Muscle of leg (tissue), 11 donors: ENCODE results near the gene PRKD2. TPM values are rescaled to one million over a fixed set of nuclear protein-coding genes. Genes with fewer than 3 reads are reported as not detected.

Experiments used
- DNase-seq: peaks from one replicate; pipeline ENCODE4 v3.0.0; 2013
- H3K27ac ChIP-seq: one replicate; pipeline ENCODE4 v1.5.1; 2013; ENCODE audit warnings: mild to moderate bottlenecking, low read length, control low read depth
- H3K27me3 ChIP-seq: one replicate; pipeline ENCODE4 v1.6.1; 2013; ENCODE audit warnings: low read length; ENCODE audit not compliant: control insufficient read depth, insufficient read depth
- H3K36me3 ChIP-seq: one replicate; pipeline ENCODE4 v1.6.1; 2013; ENCODE audit warnings: low read length; ENCODE audit not compliant: control insufficient read depth, insufficient read depth
- H3K4me1 ChIP-seq: one replicate; pipeline ENCODE4 v1.6.1; 2013; ENCODE audit warnings: low read length; ENCODE audit not compliant: control insufficient read depth, insufficient read depth
- H3K4me3 ChIP-seq: one replicate; pipeline ENCODE4 v1.5.1; 2013; ENCODE audit warnings: low read length, control low read depth
- H3K9me3 ChIP-seq: replicated peaks from 2 replicates; pipeline ENCODE4 v1.6.1; 2013; ENCODE audit warnings: low read depth, low read length; ENCODE audit not compliant: control insufficient read depth
- WGBS: methylation state at CpG from one replicate; pipeline ENCODE4 v1.1.5; 2013; ENCODE audit warnings: missing lambda C conversion rate; ENCODE audit not compliant: insufficient coverage; 5-methylcytosine and 5-hydroxymethylcytosine counted together
- polyA plus RNA-seq, 8 donors: library from polyadenylated mRNA; unstranded; fragments of 120-200 nt; gene quantifications; one replicate each; pipeline versions ENCODE4 v1.2.1 to v1.2.3, GENCODE V29; 2013; ENCODE audit warnings: inconsistent platforms in 1 of 8, low replicate concordance in 1 of 8; ENCODE audit not compliant: insufficient read length in 8 of 8, insufficient read depth in 1 of 8
- total RNA-seq: library from RNA; stranded (reverse); fragments of 120-200 nt; gene quantifications from one replicate; pipeline ENCODE4 v1.2.4, GENCODE V29; 2013

PRKD2 gene
- total and polyA plus RNA-seq, 9 donors: 12.1 to 29.8 (median 23.9) TPM

- Histone ChIP-seq H3K4me1 (peaks cover 36% of the 10 kb centered on the region), H3K27me3 (no peaks in the 10 kb centered on the region), H3K9me3 (no peaks in the 10 kb centered on the region), H3K4me3 (no peak overlapping the region), H3K27ac (no peak overlapping the region), H3K36me3 (peaks cover 62% of the 10 kb centered on the region)
- peak; percentile 11 for DNase-seq
- WGBS: 71% methylated on average over 13 of the region's 25 CpGs
Measured at GRCh38 chr19:46719629-46720502, 3.0 kb upstream of the PRKD2 start.

GRCh38 chr19:46718934-46719622 is 2.2 kb upstream of the PRKD2 start:
- H3K27me3 ChIP-seq: no peaks in the 10 kb centered on the region
- 73% methylated on average over 6 of the region's 15 CpGs for WGBS
- H3K36me3 ChIP-seq: peaks cover 54% of the 10 kb centered on the region
- H3K4me1 ChIP-seq: peaks cover 41% of the 10 kb centered on the region
- H3K27ac ChIP-seq: no peak overlapping the region
- no peak overlapping the region for H3K4me3 ChIP-seq
- peak; percentile 8 for DNase-seq
- no peaks in the 10 kb centered on the region for H3K9me3 ChIP-seq

- DNase-seq: peak; percentile 27
- WGBS: 48% methylated on average over 7 of the region's 17 CpGs
- no peaks in the 10 kb centered on the region for H3K9me3 ChIP-seq
- peaks cover 41% of the 10 kb centered on the region for H3K4me1 ChIP-seq
- peak overlapping the region; percentile 87 for H3K27ac ChIP-seq
- H3K27me3 ChIP-seq: no peaks in the 10 kb centered on the region
- H3K36me3 ChIP-seq: peaks cover 48% of the 10 kb centered on the region
- no peak overlapping the region for H3K4me3 ChIP-seq
Measured at GRCh38 chr19:46718157-46718933, 1.4 kb upstream of the PRKD2 start.

- 40% methylated on average over 6 of the region's 9 CpGs for WGBS
Measured at GRCh38 chr19:46717716-46718143, 816 bp upstream of the PRKD2 start.

GRCh38 chr19:46716672-46717033 is 261 bp downstream of the PRKD2 start:
- H3K27me3 ChIP-seq: no peaks in the 10 kb centered on the region
- H3K4me3 ChIP-seq: peak overlapping the region; percentile 72
- H3K9me3 ChIP-seq: no peaks in the 10 kb centered on the region
- peaks cover 36% of the 10 kb centered on the region for H3K4me1 ChIP-seq
- WGBS: 0% methylated on average over 18 of the region's 20 CpGs
- DNase-seq: no peak
- H3K36me3 ChIP-seq: peaks cover 31% of the 10 kb centered on the region
- peak overlapping the region; percentile 94 for H3K27ac ChIP-seq

More at GRCh38 chr19:46717716-46718143, 816 bp upstream of the PRKD2 start:
- DNase-seq: no peak
- peaks cover 42% of the 10 kb centered on the region for H3K36me3 ChIP-seq
- H3K27ac ChIP-seq: peak overlapping the region; percentile 87
- H3K27me3 ChIP-seq: no peaks in the 10 kb centered on the region
- peaks cover 41% of the 10 kb centered on the region for H3K4me1 ChIP-seq
- no peaks in the 10 kb centered on the region for H3K9me3 ChIP-seq
- H3K4me3 ChIP-seq: peak overlapping the region; percentile 72

GRCh38 chr19:46715975-46716671 is 791 bp downstream of the PRKD2 start:
- Histone ChIP-seq H3K4me3 (peak overlapping the region; percentile 72), H3K36me3 (peaks cover 28% of the 10 kb centered on the region), H3K27ac (peak overlapping the region; percentile 94), H3K4me1 (peaks cover 33% of the 10 kb centered on the region), H3K27me3 (no peaks in the 10 kb centered on the region), H3K9me3 (no peaks in the 10 kb centered on the region)
- 1% methylated on average over 36 of the region's 42 CpGs for WGBS
- DNase-seq: no peak

- Histone ChIP-seq H3K36me3 (peaks cover 28% of the 10 kb centered on the region), H3K4me1 (peaks cover 33% of the 10 kb centered on the region), H3K27me3 (no peaks in the 10 kb centered on the region), H3K4me3 (peak overlapping the region; percentile 72), H3K9me3 (no peaks in the 10 kb centered on the region), H3K27ac (peak overlapping the region; percentile 94)
- 9% methylated on average over 6 of the region's 8 CpGs for WGBS
- DNase-seq: no peak
Measured at GRCh38 chr19:46715620-46715974, 1.3 kb downstream of the PRKD2 start.

GRCh38 chr19:46714444-46715106 is 2.3 kb downstream of the PRKD2 start:
- Histone ChIP-seq H3K27me3 (no peaks in the 10 kb centered on the region), H3K4me3 (peak overlapping the region; percentile 61), H3K36me3 (peaks cover 27% of the 10 kb centered on the region), H3K9me3 (no peaks in the 10 kb centered on the region), H3K27ac (peak overlapping the region; percentile 94), H3K4me1 (peaks cover 33% of the 10 kb centered on the region)
- DNase-seq: no peak
- WGBS: 4% methylated on average over 4 of the region's 12 CpGs

- Histone ChIP-seq H3K4me1 (peaks cover 31% of the 10 kb centered on the region), H3K4me3 (peak overlapping the region; percentile 61), H3K27me3 (no peaks in the 10 kb centered on the region), H3K27ac (peak overlapping the region; percentile 94), H3K36me3 (peaks cover 26% of the 10 kb centered on the region), H3K9me3 (no peaks in the 10 kb centered on the region)
- peak; percentile 97 for DNase-seq
- WGBS: 0% methylated on average over 17 of the region's 39 CpGs
Measured at GRCh38 chr19:46713781-46714443, 3.0 kb downstream of the PRKD2 start.
